ENCODE measurements around the gene SLC5A4. TPM values are rescaled to one million over a fixed set of nuclear protein-coding genes. Genes with fewer than 3 reads are reported as not detected.

The SLC5A4 gene
- total RNA-seq, 1 experiment from 2014 or later = 0.22 TPM

DNA sequence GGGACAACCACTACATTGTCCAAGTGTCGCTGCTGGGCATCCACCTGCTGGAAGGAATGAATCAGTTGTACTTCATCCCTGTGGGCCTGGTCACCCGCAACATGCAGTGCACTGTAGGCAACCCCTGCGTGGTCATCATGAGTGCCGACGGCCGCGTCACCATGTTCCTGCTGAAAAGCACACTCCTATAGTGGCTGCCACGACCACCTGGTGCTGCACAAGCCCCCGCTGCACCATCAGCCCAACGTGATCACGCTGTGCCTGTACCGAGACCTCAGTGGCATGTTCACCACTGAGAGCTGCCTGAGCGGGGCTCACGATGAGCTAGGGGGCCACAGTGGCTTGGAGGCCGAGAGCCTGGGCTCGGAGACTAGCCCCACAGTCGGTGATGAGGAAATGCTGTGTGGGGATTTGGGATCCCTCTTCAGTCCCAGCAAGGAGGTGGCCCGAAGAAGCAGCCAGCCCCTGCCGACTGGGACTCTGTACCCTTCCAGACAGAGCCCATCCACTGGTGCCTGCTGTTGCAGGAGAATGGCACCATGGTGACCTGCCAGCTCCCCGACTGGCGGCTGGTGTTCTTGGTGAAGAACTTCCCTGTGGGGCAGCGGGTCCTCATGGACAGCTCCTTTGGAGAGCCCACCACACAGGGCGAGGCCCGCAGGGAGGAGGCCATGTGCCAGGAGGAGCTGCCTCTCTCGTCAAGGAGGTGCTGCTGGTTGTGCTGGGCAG lies 15.7 kb upstream of the SLC5A4 start:
- CTCF ChIA-PET = no interaction called here

DNA sequence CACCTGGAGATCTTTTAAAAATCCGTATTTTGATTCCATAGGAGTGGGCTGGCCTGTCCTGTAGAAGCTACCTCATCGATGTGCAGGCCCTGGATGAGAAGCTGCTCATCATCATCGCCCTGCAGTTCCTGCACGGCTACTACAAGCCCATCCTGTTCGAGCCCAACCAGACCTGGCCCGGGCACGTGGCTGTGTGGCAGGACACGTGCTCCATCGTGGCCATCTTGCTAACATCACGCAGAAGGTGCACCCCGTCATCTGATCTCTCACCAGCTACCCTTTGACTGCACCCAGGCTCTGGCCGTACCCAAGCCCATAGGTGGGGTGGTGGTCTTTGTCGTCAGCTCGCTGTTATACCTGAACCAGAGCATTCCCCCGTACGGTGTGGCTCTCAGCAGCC lies 14.2 kb upstream of the SLC5A4 start:
- no peak overlapping the region for H3K4me3 Mint-ChIP-seq
- ATAC-seq = no peak
- peaks cover 9% of the 10 kb centered on the region for H3K4me1 Mint-ChIP-seq
- H3K36me3 Mint-ChIP-seq = no peaks in the 10 kb centered on the region; the same call in 1 of the 2 replicates
- POLR2A ChIA-PET = no interaction called here
- no peak for DNase-seq (ENCODE audit: low spot score)
- CTCF ChIA-PET = interaction anchor here (0.9 kb wide), 1 partner anchor 67 kb away, joined by 3 read pairs; no protein-coding TSS in a partner anchor
- H3K27me3 Mint-ChIP-seq (ENCODE audit: low read depth) = no peaks in the 10 kb centered on the region
- no peaks in the 10 kb centered on the region for H3K9me3 Mint-ChIP-seq
- H3K27ac Mint-ChIP-seq = no peak overlapping the region
- no peak for TF ChIP-seq SMAD3 (CRISPR knock-in tag; IDR thresholded peaks at IDR 0.05; ENCODE audit: borderline replicate concordance)
- TF ChIP-seq, protein P1, sequence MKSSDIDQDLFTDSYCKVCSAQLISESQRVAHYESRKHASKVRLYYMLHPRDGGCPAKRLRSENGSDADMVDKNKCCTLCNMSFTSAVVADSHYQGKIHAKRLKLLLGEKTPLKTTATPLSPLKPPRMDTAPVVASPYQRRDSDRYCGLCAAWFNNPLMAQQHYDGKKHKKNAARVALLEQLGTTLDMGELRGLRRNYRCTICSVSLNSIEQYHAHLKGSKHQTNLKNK (CRISPR knock-in tag; IDR thresholded peaks at IDR 0.05) = no peak
- TF ChIP-seq, protein P2, sequence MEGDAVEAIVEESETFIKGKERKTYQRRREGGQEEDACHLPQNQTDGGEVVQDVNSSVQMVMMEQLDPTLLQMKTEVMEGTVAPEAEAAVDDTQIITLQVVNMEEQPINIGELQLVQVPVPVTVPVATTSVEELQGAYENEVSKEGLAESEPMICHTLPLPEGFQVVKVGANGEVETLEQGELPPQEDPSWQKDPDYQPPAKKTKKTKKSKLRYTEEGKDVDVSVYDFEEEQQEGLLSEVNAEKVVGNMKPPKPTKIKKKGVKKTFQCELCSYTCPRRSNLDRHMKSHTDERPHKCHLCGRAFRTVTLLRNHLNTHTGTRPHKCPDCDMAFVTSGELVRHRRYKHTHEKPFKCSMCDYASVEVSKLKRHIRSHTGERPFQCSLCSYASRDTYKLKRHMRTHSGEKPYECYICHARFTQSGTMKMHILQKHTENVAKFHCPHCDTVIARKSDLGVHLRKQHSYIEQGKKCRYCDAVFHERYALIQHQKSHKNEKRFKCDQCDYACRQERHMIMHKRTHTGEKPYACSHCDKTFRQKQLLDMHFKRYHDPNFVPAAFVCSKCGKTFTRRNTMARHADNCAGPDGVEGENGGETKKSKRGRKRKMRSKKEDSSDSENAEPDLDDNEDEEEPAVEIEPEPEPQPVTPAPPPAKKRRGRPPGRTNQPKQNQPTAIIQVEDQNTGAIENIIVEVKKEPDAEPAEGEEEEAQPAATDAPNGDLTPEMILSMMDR (IDR thresholded peaks at IDR 0.05) = no peak
- TF ChIP-seq, protein P3, sequence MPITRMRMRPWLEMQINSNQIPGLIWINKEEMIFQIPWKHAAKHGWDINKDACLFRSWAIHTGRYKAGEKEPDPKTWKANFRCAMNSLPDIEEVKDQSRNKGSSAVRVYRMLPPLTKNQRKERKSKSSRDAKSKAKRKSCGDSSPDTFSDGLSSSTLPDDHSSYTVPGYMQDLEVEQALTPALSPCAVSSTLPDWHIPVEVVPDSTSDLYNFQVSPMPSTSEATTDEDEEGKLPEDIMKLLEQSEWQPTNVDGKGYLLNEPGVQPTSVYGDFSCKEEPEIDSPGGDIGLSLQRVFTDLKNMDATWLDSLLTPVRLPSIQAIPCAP (CRISPR knock-in tag; IDR thresholded peaks at IDR 0.05) = no peak
- TF ChIP-seq ETV6 (CRISPR knock-in tag; IDR thresholded peaks at IDR 0.05) = no peak
- TF ChIP-seq ZNF396 (CRISPR knock-in tag; IDR thresholded peaks at IDR 0.05; ENCODE audit: borderline replicate concordance) = no peak
- TF ChIP-seq, protein P4, sequence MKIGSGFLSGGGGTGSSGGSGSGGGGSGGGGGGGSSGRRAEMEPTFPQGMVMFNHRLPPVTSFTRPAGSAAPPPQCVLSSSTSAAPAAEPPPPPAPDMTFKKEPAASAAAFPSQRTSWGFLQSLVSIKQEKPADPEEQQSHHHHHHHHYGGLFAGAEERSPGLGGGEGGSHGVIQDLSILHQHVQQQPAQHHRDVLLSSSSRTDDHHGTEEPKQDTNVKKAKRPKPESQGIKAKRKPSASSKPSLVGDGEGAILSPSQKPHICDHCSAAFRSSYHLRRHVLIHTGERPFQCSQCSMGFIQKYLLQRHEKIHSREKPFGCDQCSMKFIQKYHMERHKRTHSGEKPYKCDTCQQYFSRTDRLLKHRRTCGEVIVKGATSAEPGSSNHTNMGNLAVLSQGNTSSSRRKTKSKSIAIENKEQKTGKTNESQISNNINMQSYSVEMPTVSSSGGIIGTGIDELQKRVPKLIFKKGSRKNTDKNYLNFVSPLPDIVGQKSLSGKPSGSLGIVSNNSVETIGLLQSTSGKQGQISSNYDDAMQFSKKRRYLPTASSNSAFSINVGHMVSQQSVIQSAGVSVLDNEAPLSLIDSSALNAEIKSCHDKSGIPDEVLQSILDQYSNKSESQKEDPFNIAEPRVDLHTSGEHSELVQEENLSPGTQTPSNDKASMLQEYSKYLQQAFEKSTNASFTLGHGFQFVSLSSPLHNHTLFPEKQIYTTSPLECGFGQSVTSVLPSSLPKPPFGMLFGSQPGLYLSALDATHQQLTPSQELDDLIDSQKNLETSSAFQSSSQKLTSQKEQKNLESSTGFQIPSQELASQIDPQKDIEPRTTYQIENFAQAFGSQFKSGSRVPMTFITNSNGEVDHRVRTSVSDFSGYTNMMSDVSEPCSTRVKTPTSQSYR (CRISPR knock-in tag; IDR thresholded peaks at IDR 0.05) = no peak
- TF ChIP-seq SOX15 (CRISPR knock-in tag; IDR thresholded peaks at IDR 0.05) = no peak
- TF ChIP-seq, protein P5, sequence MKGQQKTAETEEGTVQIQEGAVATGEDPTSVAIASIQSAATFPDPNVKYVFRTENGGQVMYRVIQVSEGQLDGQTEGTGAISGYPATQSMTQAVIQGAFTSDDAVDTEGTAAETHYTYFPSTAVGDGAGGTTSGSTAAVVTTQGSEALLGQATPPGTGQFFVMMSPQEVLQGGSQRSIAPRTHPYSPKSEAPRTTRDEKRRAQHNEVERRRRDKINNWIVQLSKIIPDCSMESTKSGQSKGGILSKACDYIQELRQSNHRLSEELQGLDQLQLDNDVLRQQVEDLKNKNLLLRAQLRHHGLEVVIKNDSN (CRISPR knock-in tag; IDR thresholded peaks at IDR 0.05) = no peak
- no peak for TF ChIP-seq ZNF423 (CRISPR knock-in tag; IDR thresholded peaks at IDR 0.05)
- TF ChIP-seq, protein P6, sequence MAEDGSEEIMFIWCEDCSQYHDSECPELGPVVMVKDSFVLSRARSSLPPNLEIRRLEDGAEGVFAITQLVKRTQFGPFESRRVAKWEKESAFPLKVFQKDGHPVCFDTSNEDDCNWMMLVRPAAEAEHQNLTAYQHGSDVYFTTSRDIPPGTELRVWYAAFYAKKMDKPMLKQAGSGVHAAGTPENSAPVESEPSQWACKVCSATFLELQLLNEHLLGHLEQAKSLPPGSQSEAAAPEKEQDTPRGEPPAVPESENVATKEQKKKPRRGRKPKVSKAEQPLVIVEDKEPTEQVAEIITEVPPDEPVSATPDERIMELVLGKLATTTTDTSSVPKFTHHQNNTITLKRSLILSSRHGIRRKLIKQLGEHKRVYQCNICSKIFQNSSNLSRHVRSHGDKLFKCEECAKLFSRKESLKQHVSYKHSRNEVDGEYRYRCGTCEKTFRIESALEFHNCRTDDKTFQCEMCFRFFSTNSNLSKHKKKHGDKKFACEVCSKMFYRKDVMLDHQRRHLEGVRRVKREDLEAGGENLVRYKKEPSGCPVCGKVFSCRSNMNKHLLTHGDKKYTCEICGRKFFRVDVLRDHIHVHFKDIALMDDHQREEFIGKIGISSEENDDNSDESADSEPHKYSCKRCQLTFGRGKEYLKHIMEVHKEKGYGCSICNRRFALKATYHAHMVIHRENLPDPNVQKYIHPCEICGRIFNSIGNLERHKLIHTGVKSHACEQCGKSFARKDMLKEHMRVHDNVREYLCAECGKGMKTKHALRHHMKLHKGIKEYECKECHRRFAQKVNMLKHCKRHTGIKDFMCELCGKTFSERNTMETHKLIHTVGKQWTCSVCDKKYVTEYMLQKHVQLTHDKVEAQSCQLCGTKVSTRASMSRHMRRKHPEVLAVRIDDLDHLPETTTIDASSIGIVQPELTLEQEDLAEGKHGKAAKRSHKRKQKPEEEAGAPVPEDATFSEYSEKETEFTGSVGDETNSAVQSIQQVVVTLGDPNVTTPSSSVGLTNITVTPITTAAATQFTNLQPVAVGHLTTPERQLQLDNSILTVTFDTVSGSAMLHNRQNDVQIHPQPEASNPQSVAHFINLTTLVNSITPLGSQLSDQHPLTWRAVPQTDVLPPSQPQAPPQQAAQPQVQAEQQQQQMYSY (CRISPR knock-in tag; IDR thresholded peaks at IDR 0.05) = no peak
- no peak for TF ChIP-seq ZNF219 (CRISPR knock-in tag; IDR thresholded peaks at IDR 0.05; ENCODE audit: borderline replicate concordance)
- no peak for TF ChIP-seq NR1H2 (CRISPR knock-in tag; IDR thresholded peaks at IDR 0.05)

More for the DNA sequence above, 15.7 kb upstream of the SLC5A4 start:
- Mint-ChIP-seq H3K9me3 (no peaks in the 10 kb centered on the region), H3K4me3 (no peak overlapping the region), H3K36me3 (no peaks in the 10 kb centered on the region; the same call in 1 of the 2 replicates), H3K27me3 (ENCODE audit: low read depth) (no peaks in the 10 kb centered on the region), H3K4me1 (peaks cover 6% of the 10 kb centered on the region), H3K27ac (no peak overlapping the region)
- DNase-seq (ENCODE audit: low spot score) = no peak
- POLR2A ChIA-PET = no interaction called here
- TF ChIP-seq ATF1 (CRISPR knock-in tag; IDR thresholded peaks at IDR 0.05) (no peak), PRRX2 (CRISPR knock-in tag; IDR thresholded peaks at IDR 0.05) (no peak), GABPB1 (CRISPR knock-in tag; IDR thresholded peaks at IDR 0.05) (no peak), FOXP1 (CRISPR knock-in tag; IDR thresholded peaks at IDR 0.05; ENCODE audit: borderline replicate concordance) (no peak), JAZF1 (CRISPR knock-in tag; IDR thresholded peaks at IDR 0.05) (no peak), SOX15 (CRISPR knock-in tag; IDR thresholded peaks at IDR 0.05) (no peak), SMAD3 (CRISPR knock-in tag; IDR thresholded peaks at IDR 0.05; ENCODE audit: borderline replicate concordance) (no peak)
- TF ChIP-seq, protein P7, sequence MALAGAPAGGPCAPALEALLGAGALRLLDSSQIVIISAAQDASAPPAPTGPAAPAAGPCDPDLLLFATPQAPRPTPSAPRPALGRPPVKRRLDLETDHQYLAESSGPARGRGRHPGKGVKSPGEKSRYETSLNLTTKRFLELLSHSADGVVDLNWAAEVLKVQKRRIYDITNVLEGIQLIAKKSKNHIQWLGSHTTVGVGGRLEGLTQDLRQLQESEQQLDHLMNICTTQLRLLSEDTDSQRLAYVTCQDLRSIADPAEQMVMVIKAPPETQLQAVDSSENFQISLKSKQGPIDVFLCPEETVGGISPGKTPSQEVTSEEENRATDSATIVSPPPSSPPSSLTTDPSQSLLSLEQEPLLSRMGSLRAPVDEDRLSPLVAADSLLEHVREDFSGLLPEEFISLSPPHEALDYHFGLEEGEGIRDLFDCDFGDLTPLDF (CRISPR knock-in tag; IDR thresholded peaks at IDR 0.05) = no peak
- TF ChIP-seq, protein P8, sequence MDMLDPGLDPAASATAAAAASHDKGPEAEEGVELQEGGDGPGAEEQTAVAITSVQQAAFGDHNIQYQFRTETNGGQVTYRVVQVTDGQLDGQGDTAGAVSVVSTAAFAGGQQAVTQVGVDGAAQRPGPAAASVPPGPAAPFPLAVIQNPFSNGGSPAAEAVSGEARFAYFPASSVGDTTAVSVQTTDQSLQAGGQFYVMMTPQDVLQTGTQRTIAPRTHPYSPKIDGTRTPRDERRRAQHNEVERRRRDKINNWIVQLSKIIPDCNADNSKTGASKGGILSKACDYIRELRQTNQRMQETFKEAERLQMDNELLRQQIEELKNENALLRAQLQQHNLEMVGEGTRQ (CRISPR knock-in tag; IDR thresholded peaks at IDR 0.05) = no peak
- TF ChIP-seq, protein P9, sequence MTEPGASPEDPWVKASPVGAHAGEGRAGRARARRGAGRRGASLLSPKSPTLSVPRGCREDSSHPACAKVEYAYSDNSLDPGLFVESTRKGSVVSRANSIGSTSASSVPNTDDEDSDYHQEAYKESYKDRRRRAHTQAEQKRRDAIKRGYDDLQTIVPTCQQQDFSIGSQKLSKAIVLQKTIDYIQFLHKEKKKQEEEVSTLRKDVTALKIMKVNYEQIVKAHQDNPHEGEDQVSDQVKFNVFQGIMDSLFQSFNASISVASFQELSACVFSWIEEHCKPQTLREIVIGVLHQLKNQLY (CRISPR knock-in tag; IDR thresholded peaks at IDR 0.05) = no peak
- TF ChIP-seq, protein P10, sequence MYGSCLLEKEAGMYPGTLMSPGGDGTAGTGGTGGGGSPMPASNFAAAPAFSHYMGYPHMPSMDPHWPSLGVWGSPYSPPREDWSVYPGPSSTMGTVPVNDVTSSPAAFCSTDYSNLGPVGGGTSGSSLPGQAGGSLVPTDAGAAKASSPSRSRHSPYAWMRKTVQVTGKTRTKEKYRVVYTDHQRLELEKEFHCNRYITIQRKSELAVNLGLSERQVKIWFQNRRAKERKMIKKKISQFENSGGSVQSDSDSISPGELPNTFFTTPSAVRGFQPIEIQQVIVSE (CRISPR knock-in tag; IDR thresholded peaks at IDR 0.05; ENCODE audit: borderline replicate concordance) = no peak
- no peak for ATAC-seq

Measured in WTC11 (cell line).